ENCODE results near the gene FMN2. TPM values are rescaled to one million over a fixed set of nuclear protein-coding genes. Genes with fewer than 3 reads are reported as not detected.

FMN2 gene
- 3.6 to 5.1 TPM (median 4.2 TPM) in 5 replicates for total RNA-seq (2022; extraction: Qiagen RNA extraction)

GRCh38 chr1:240091614-240092300 lies at the start of gene FMN2:
TSS of gene FMN2 (plus strand) at chr1:240091883. CDS start at chr1:240092110, 227 bp downstream.

